ENCODE data around the gene ASTE1.
"Not testable (repeated sequence)": the region's sequence is repeated elsewhere in the genome, so short reads cannot be mapped to it uniquely, and the experiment has no call there.

Gene ASTE1, protein sequence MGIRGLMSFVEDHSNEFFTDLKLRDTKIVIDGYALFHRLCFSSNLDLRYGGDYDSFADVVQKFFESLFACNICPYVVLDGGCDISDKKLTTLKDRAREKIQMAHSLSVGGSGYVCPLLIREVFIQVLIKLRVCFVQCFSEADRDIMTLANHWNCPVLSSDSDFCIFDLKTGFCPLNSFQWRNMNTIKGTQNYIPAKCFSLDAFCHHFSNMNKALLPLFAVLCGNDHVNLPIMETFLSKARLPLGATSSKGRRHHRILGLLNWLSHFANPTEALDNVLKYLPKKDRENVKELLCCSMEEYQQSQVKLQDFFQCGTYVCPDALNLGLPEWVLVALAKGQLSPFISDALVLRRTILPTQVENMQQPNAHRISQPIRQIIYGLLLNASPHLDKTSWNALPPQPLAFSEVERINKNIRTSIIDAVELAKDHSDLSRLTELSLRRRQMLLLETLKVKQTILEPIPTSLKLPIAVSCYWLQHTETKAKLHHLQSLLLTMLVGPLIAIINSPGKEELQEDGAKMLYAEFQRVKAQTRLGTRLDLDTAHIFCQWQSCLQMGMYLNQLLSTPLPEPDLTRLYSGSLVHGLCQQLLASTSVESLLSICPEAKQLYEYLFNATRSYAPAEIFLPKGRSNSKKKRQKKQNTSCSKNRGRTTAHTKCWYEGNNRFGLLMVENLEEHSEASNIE

GRCh38 chr3:131026321-131027151 lies at the start of gene ASTE1, which contains the start of gene NEK11:
TSS of gene ASTE1 (minus strand) at chr3:131026825. CDS start at chr3:131025306, 1,519 bp downstream.
TSS of gene NEK11 (plus strand) at chr3:131026877. CDS start at chr3:131029709, 2,832 bp downstream.
- peak; percentile 93 to 94 for DNase-seq
- TF ChIP-seq POLR2A (IDR thresholded peaks at IDR 0.05; ENCODE audit: low read length) (peak; percentile 93), GATA1 (IDR thresholded peaks at IDR 0.05; ENCODE audit: low read depth, low read length) (no peak)

- TF ChIP-seq GATA1 (IDR thresholded peaks at IDR 0.05; ENCODE audit: low read depth, low read length), result no peak
- TF ChIP-seq POLR2A (IDR thresholded peaks at IDR 0.05; ENCODE audit: low read length), result no peak
- no peak for DNase-seq
Measured at GRCh38 chr3:131075632-131076328, 49.2 kb upstream of the ASTE1 start.

DNA sequence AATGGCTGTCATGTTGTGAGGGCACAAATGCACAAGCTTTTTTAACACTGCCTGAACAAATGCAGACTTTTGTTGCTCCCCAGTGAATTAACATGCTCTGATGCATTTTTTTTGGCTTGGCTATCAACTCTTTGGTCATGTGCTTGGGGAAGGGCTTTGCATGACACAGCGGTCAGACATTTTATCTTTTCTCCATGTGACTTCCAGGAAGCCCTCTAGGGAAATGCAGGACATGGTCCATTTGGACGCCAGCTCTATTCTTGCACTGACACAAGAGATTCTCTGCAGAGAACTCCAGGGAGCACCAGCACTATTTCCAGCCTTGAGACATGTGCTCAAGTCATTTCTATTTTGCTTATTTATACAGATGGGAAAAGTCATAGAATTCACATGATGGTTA lies 46.2 kb upstream of the ASTE1 start:
- TF ChIP-seq POLR2A (IDR thresholded peaks at IDR 0.05; ENCODE audit: low read length), result no peak
- no peak for TF ChIP-seq GATA1 (IDR thresholded peaks at IDR 0.05; ENCODE audit: low read depth, low read length)
- DNase-seq, result peak in 1 of 2 experiments; percentile 2

GRCh38 chr3:131072099-131072559 lies 45.5 kb upstream of the ASTE1 start:
- DNase-seq, result peak; percentile 6 to 9
- TF ChIP-seq GATA1 (IDR thresholded peaks at IDR 0.05; ENCODE audit: low read depth, low read length) (no peak), POLR2A (IDR thresholded peaks at IDR 0.05; ENCODE audit: low read length) (no peak)

DNA sequence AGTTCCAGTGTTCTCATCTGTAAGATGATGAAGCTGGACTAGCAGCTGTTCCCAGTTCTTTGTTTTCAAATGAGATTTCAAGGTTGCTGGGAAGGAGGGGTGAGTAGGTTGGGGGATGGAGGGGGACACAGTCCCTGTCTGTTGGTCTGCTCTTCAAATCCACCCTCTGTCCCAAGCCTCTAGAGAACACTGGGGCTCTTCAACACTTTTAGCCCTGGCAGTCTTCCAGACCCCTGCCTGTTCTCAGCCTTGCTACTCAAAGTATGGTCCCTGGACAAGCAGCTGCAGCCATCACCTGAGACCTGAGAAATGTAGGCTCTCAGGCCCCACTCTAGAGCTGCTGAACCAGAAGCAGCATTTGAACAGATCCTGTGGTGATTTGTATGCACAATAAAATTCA lies 41.4 kb upstream of the ASTE1 start:
- DNase-seq, result no peak
- TF ChIP-seq GATA1 (IDR thresholded peaks at IDR 0.05; ENCODE audit: low read depth, low read length) (no peak), POLR2A (IDR thresholded peaks at IDR 0.05; ENCODE audit: low read length) (no peak)

DNA sequence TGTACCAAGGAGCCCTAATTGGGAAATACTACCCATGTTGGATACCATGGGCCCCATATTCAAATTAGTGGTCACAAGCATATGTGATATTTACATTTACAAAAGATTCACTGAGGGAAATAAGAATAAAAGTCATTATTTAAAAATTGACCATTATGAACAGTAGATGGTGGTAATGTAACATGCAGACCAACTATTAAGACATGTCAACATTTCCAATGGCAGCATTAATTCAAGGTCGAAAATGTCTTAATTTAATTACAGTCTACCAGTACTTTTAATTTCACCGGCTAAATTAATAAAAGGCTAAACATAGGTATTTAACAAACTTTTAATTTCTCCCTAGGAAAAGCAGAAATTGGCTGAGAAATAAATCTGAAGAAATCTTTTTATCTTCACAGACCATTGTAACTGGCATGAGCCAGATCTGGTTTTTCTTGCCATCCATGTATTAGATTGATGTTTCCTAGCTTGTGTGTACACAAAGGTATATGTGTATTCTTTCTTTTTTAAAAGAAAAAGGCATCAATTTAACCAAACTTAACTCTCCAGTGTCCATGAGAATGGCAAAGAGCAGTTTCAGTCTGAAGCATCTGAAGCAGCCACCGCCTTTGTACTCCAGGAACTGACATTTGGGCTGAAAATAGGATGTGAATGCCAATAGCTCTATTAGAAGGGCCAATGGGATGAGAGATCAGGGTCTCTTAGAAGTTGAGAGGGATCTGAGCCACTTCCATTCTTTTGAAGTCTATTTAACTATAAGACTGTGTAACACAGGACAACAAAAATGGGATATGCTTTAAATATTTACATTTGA lies 26.6 kb upstream of the ASTE1 start:
- DNase-seq, result peak in 1 of 2 experiments; percentile 2

DNA sequence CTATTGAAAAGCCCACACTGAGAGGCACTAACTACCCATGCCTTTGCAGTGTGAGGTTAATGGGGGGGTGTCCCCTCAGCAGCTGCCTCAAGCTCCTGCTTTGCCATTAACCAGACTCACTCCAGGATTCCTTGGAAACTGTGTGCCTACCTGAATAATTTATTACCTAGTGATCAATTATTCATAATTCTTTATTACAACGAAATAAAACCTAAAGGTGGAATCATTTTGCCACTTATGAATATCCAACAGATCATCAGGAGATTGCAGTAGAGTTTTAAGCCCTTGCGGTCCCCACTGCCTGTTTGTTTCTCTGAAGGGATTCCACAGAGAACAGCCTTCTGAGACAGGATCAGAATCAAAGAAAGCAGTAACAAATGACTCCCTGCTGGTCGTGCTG lies 23.4 kb upstream of the ASTE1 start:
- TF ChIP-seq POLR2A (IDR thresholded peaks at IDR 0.05; ENCODE audit: low read length), result no peak
- no peak for TF ChIP-seq GATA1 (IDR thresholded peaks at IDR 0.05; ENCODE audit: low read depth, low read length)
- no peak for DNase-seq

More for the DNA sequence above, 26.6 kb upstream of the ASTE1 start:
- no peak for TF ChIP-seq POLR2A (IDR thresholded peaks at IDR 0.05; ENCODE audit: low read length)
- TF ChIP-seq GATA1 (IDR thresholded peaks at IDR 0.05; ENCODE audit: low read depth, low read length), result no peak

DNA sequence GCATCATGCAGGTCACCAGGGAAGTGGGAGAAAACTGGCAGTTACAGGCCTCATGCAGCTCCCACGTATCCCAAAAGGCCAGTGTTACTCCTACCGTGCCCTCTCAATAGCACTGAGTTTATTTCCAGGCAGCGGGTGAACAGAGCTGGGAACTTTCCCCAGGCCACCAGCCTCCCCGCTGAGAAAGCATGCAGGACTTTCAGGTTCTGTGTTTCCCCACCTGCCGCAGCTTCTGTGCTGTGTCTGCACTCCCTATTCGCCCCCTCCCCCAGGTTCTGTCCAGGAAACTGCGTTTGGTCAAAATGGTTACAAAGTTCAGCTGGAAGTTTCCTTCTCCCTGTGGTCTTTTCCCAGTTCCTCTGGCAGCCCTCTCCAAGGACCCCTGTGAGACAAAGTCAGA lies 21.4 kb upstream of the ASTE1 start:
- no peak for TF ChIP-seq POLR2A (IDR thresholded peaks at IDR 0.05; ENCODE audit: low read length)
- TF ChIP-seq GATA1 (IDR thresholded peaks at IDR 0.05; ENCODE audit: low read depth, low read length), result no peak
- DNase-seq, result no peak

GRCh38 chr3:131047582-131047981 lies 21.0 kb upstream of the ASTE1 start:
- DNase-seq, result peak; percentile 7 to 14
- no peak for TF ChIP-seq POLR2A (IDR thresholded peaks at IDR 0.05; ENCODE audit: low read length)
- no peak for TF ChIP-seq GATA1 (IDR thresholded peaks at IDR 0.05; ENCODE audit: low read depth, low read length)

DNA sequence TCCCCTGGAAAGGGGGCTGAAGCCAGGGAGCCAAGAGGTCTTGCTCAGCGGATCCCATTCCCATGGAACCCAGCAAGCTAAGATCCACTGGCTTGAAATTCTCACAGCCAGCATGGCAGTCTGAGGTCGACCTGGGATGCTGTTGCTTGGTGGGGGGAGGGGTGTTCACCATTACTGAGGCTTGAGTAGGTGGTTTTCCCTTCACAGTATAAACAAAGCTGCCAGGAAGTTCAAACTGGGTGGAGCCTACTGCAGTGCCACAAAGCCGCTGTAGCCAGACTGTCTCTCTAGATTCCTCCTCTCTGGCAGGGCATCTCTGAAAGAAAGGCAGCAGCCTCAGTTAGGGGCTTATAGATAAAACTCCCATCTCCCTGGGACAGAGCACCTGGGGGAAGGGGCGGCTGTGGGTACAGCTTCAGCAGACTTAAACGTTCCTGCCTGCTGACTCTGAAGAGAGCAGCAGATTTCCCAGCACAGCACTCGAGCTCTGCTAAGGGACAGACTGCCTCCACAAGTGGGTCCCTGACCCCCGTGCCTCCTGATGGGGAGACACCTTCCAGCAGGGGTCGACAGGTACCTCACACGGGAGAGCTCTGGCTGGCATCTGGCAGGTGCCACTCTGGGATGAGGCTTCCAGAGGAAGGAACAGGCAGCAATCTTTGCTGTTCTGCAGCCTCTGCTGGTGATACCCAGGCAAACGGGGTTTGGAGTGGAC lies 15.8 kb upstream of the ASTE1 start:
- DNase-seq, result not testable (repeated sequence)

DNA sequence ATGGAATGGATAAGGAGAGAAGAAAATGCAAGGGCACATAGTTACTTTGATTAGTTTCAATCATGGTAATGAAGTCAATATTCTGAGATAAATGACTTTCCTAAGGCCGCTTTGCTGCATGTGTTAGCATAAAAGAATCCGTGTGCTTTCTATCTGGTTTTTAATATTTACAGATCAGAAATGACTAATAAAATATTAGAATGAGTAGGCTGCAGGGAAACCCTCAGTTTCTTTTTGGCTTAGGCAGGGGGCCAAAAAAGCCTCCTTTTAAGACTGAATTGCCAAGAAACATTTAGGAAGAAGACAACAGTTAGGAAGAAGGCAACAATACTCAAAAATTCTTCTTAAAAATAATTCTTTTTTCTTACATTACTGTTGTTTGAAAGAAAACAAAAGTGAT lies 11.7 kb upstream of the ASTE1 start:
- TF ChIP-seq POLR2A (IDR thresholded peaks at IDR 0.05; ENCODE audit: low read length), result no peak
- no peak for TF ChIP-seq GATA1 (IDR thresholded peaks at IDR 0.05; ENCODE audit: low read depth, low read length)
- no peak for DNase-seq

DNA sequence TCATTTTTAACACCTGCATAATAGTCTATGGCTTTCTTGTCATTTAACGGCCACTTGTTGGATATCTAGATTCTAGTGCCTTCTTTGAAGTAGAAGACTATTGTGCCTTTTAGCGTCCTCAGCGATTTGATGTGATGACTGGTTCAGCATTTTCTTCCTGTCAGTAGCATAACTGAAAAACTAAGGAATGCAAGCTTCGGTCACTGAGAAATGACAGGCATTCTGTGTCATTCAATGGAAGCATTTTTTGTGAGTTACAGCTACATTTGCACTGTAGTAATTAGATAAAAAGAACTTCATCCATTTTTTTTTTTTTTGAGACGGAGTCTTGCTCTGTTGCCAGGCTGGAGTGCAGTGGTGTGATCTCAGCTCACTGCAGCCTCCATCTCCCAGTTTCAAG lies 10.4 kb upstream of the ASTE1 start:
- TF ChIP-seq POLR2A (IDR thresholded peaks at IDR 0.05; ENCODE audit: low read length) (no peak), GATA1 (IDR thresholded peaks at IDR 0.05; ENCODE audit: low read depth, low read length) (no peak)
- DNase-seq, result no peak
